HepG2 (cell line): ENCODE data around the gene CARD19. TPM values are rescaled to one million over a fixed set of nuclear protein-coding genes. Genes with fewer than 3 reads are reported as not detected.

Experiments used
- ATAC-seq: fragments of 200-7000 bp; cut with Tn5 transposase; 3 replicates; pipeline ENCODE4 v1.9.1; 2020; ENCODE audit warnings: mild to moderate bottlenecking, moderate library complexity
- BruUV-seq: library from RNA; stranded (reverse); fragments of 400-500 nt; replicated peaks from 2 replicates; lab custom pipeline; 2021; lab: Mats Ljungman, UMichigan
- CTCF ChIA-PET: fragments of 300-600 bp; formaldehyde crosslinking; extraction: SDS; loops from one replicate; lab custom pipeline; 2021; ENCODE audit warnings: low total read pairs, inconsistent platforms, low intra/inter-chr PET ratio; lab: Yijun Ruan, JAX
- POLR2A ChIA-PET: fragments of 350-600 bp; sonication (Branson Sonifier 250); formaldehyde crosslinking; loops from one replicate; lab custom pipeline; 2020; ENCODE audit warnings: antibody characterized with exemption, inconsistent platforms; lab: Yijun Ruan, JAX
- DNase-seq: peaks from one replicate; pipeline ENCODE4 v3.0.0-alpha.2; 2015; ENCODE audit warnings: low spot score
- FAIRE-seq: peaks from 3 replicates; lab custom pipeline; 2011; peaks lifted over from hg19 to GRCh38; lab: Jason Lieb, UNC
- H2AFZ ChIP-seq: one replicate; pipeline ENCODE4 v1.6.1; 2011; ENCODE audit warnings: low read length, inconsistent platforms
- H3K27ac ChIP-seq: fragments of 300-600 bp; 3 replicates; pipeline ENCODE4 v1.8.0; 2011; ENCODE audit warnings: mixed run types, mild to moderate bottlenecking, mixed read lengths, low read length, inconsistent platforms; ENCODE audit not compliant: insufficient read depth; ENCODE audit errors: extremely low read length
- H3K27me3 ChIP-seq, 2 experiments: fragments of 200-600 bp in 1 of 2; 2 replicates in 1 of 2; 3 replicates in 1 of 2; pipeline versions ENCODE4 v1.6.0 to v1.8.0; 2011; ENCODE audit warnings: low read length in 2 of 2, mild to moderate bottlenecking in 2 of 2, moderate library complexity in 2 of 2, inconsistent platforms in 1 of 2; ENCODE audit not compliant: insufficient read depth in 2 of 2, control insufficient read depth in 1 of 2
- H3K36me3 ChIP-seq, 2 experiments: fragments of 200-600 bp in 1 of 2; replicated peaks in 1 of 2; 2 replicates in 1 of 2; 3 replicates in 1 of 2; pipeline versions ENCODE4 v1.5.1 to v1.8.0; 2011; ENCODE audit warnings: low read length in 2 of 2, inconsistent platforms in 1 of 2; ENCODE audit not compliant: insufficient read depth in 2 of 2, control insufficient read depth in 1 of 2
- H3K4me1 ChIP-seq: 2 replicates; pipeline ENCODE4 v1.5.1; 2012; ENCODE audit warnings: low read length, inconsistent platforms; ENCODE audit not compliant: insufficient read depth
- H3K4me2 ChIP-seq: 2 replicates; pipeline ENCODE4 v1.6.0; 2011; ENCODE audit warnings: low read depth, low read length, inconsistent platforms
- H3K4me3 ChIP-seq, 3 experiments: fragments of 200-600 bp in 1 of 3; sonication (generic), shearing (Covaris generic) in 1 of 3; replicated peaks in 1 of 3; 2 replicates each; pipeline ENCODE4 v1.5.1; 2011 to 2016; ENCODE audit warnings: low read length in 3 of 3, inconsistent platforms in 2 of 3, low read depth in 2 of 3, mild to moderate bottlenecking in 2 of 3, control low read depth in 1 of 3, mixed read lengths in 1 of 3; ENCODE audit not compliant: insufficient read depth in 1 of 3
- H3K79me2 ChIP-seq: one replicate; pipeline ENCODE4 v1.6.1; 2011; ENCODE audit warnings: low read length, inconsistent platforms; ENCODE audit not compliant: insufficient read depth
- H3K9ac ChIP-seq: 2 replicates; pipeline ENCODE4 v1.6.0; 2011; ENCODE audit warnings: mild to moderate bottlenecking, low read depth, low read length, inconsistent platforms; ENCODE audit not compliant: insufficient read depth
- H3K9me3 ChIP-seq: 2 replicates; pipeline ENCODE4 v1.5.1; 2012; ENCODE audit warnings: mild to moderate bottlenecking, low read length
- H4K20me1 ChIP-seq: 2 replicates; pipeline ENCODE4 v1.6.0; 2011; ENCODE audit warnings: inconsistent platforms, mild to moderate bottlenecking, low read length, moderate library complexity; ENCODE audit not compliant: insufficient read depth
- AHR ChIP-seq: IDR thresholded peaks from 2 replicates; pipeline ENCODE4 v1.6.1; 2018; ENCODE audit warnings: missing genetic modification reagents, missing compliant biosample characterization
- ATAD3A ChIP-seq: sonication (generic); formaldehyde crosslinking; IDR thresholded peaks from 2 replicates; pipeline ENCODE4 v1.4.0; 2020; ENCODE audit warnings: missing genetic modification reagents
- ATM ChIP-seq: fragments of 450-650 bp; IDR thresholded peaks from 2 replicates; pipeline ENCODE4 v1.7.1; 2017; ENCODE audit warnings: mild to moderate bottlenecking, borderline replicate concordance
- ATRX ChIP-seq: sonication (generic); formaldehyde crosslinking; IDR thresholded peaks from 2 replicates; pipeline ENCODE4 v1.4.0; 2020; ENCODE audit warnings: missing genetic modification reagents, borderline replicate concordance
- FOSL1 ChIP-seq: sonication (generic); formaldehyde crosslinking; IDR thresholded peaks from 2 replicates; pipeline ENCODE4 v1.9.0; 2021; ENCODE audit warnings: missing genetic modification reagents, borderline replicate concordance
- FOSL2 ChIP-seq: sonication (generic); formaldehyde crosslinking; IDR thresholded peaks from 2 replicates; pipeline ENCODE4 v1.4.0; 2020; ENCODE audit warnings: missing genetic modification reagents
- GPN1 ChIP-seq: sonication (generic); formaldehyde crosslinking; IDR thresholded peaks from 2 replicates; pipeline ENCODE4 v1.5.1; 2020; ENCODE audit warnings: missing genetic modification reagents, borderline replicate concordance
- GTF2F1 ChIP-seq: fragments of 150-350 bp; IDR thresholded peaks from 2 replicates; pipeline ENCODE4 v1.6.1; 2014; ENCODE audit warnings: low read length
- HMGA1 ChIP-seq: sonication (generic); formaldehyde crosslinking; conservative IDR thresholded peaks from 2 replicates; pipeline ENCODE4 v1.4.0; 2020; ENCODE audit warnings: missing genetic modification reagents
- RBM22 ChIP-seq: fragments of 200-400 bp; formaldehyde crosslinking; optimal IDR thresholded peaks from 2 replicates; pipeline ENCODE3; 2017; ENCODE audit warnings: mild to moderate bottlenecking, low read length, moderate library complexity
- RFX3 ChIP-seq: IDR thresholded peaks from 2 replicates; pipeline ENCODE4 v1.6.1; 2016; ENCODE audit warnings: missing biosample characterization, missing genetic modification reagents
- SIN3A ChIP-seq: IDR thresholded peaks from 2 replicates; pipeline ENCODE4 v1.6.1; 2011; ENCODE audit warnings: low read depth, mild to moderate bottlenecking, control low read depth, low read length, borderline replicate concordance
- YEATS2 ChIP-seq: sonication (generic); formaldehyde crosslinking; IDR thresholded peaks from 2 replicates; pipeline ENCODE4 v1.4.0; 2020; ENCODE audit warnings: missing genetic modification reagents, borderline replicate concordance
- ZFP36L2 ChIP-seq: sonication (generic); formaldehyde crosslinking; IDR thresholded peaks from 2 replicates; pipeline ENCODE4 v1.4.0; 2020; ENCODE audit warnings: missing genetic modification reagents
- ZNF510 ChIP-seq: sonication (generic); formaldehyde crosslinking; IDR thresholded peaks from 2 replicates; pipeline ENCODE4 v1.4.0; 2020; ENCODE audit warnings: low read depth, mild to moderate bottlenecking, missing genetic modification reagents
- ZNF670 ChIP-seq: sonication (generic); formaldehyde crosslinking; IDR thresholded peaks from 2 replicates; pipeline ENCODE4 v1.8.0; 2022; ENCODE audit warnings: mild to moderate bottlenecking, missing genetic modification reagents, borderline replicate concordance
- WGBS: methylation state at CpG from one replicate; pipeline ENCODE4 v1.1.6; 2017; ENCODE audit warnings: low lambda C conversion rate; 5-methylcytosine and 5-hydroxymethylcytosine counted together
- in situ Hi-C: cut with HindIII; loops from 2 replicates; pipeline ENCODE4 v1.10.0; 2017; ENCODE audit warnings: low pct_unique_long_range_greater_than_20kb; ENCODE audit not compliant: extremely low pct_ligation_motif_present
- intact Hi-C: fragments of 100-400 bp; cut with micrococcal nuclease; formaldehyde crosslinking; loops from one replicate; pipeline ENCODE4 v1.10.0; 2022; ENCODE audit not compliant: unreplicated experiment
- polyA plus RNA-seq, 8 experiments: library from polyadenylated mRNA; depleted of rRNA in 3 of 8; stranded (reverse) in 7 of 8; unstranded in 1 of 8; fragments of >200 nt; fragmentation: Illumina TruSeq in 4 of 8; extraction: Trizol in 4 of 8; gene quantifications; 2 replicates each; pipeline versions ENCODE4 v1.2.1 to v1.2.3, GENCODE V29; 2011 to 2016; ENCODE audit warnings: low read depth in 4 of 8, missing spikeins in 1 of 8, mixed read lengths in 1 of 8; ENCODE audit not compliant: insufficient read depth in 1 of 8
- total RNA-seq, 5 experiments: library from RNA; depleted of rRNA; stranded (reverse); fragments of >200 nt; fragmentation: Illumina TruSeq; extraction: Trizol; gene quantifications; 2 replicates each; pipeline ENCODE4 v1.2.3, GENCODE V29; 2016; ENCODE audit warnings: low read depth in 1 of 5
- TF ChIP-seq, protein P1 (sequence below), 2 experiments: sonication (generic) in 1 of 2; formaldehyde crosslinking in 1 of 2; IDR thresholded peaks; 2 replicates each; pipeline versions ENCODE4 v1.4.0 to v1.6.1; 2016 to 2020; ENCODE audit warnings: borderline replicate concordance in 1 of 2, low read depth in 1 of 2, mild to moderate bottlenecking in 1 of 2, missing genetic modification reagents in 1 of 2
- TF ChIP-seq, protein P2 (sequence below): sonication (generic); formaldehyde crosslinking; IDR thresholded peaks from 2 replicates; pipeline ENCODE4 v1.5.1; 2020; ENCODE audit warnings: mild to moderate bottlenecking, missing genetic modification reagents, borderline replicate concordance

CARD19 gene
- total and polyA plus RNA-seq, 2 of the 13 experiments (the other 11 are each of a cell fraction or from before 2014, with no cell fraction given) = 18.4 to 47.2 TPM

DNA sequence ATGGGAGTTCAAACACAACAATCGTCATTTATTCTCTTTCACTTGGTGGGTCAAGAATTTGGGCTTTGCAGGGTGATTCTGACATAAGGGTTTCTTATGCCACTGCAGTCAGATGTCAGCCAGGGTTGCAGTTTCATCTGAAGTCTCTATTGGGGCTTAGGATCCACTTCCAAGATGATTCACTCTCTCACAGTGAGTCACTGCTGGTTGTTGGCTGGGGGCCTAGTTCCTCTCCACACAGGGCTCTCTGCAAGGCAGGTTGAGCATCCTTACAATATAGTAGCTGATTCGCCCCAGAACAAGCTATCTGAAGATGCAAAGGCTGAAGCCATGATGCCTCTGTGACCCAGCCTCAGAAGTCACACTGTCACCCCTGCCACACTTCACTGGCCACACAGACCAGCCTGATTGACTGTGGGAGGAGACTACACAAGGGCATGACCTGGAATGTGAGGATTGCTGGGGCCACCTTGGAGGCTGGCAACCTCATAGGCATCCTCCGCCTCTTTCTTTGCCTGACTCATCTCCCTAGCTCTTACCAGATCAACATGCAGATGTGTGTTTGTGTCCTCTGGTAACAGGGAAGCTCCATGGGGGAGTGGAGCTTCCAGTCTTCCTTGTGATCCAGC, 4.5 kb upstream of the CARD19 start (continued):
- TF ChIP-seq, protein P1, sequence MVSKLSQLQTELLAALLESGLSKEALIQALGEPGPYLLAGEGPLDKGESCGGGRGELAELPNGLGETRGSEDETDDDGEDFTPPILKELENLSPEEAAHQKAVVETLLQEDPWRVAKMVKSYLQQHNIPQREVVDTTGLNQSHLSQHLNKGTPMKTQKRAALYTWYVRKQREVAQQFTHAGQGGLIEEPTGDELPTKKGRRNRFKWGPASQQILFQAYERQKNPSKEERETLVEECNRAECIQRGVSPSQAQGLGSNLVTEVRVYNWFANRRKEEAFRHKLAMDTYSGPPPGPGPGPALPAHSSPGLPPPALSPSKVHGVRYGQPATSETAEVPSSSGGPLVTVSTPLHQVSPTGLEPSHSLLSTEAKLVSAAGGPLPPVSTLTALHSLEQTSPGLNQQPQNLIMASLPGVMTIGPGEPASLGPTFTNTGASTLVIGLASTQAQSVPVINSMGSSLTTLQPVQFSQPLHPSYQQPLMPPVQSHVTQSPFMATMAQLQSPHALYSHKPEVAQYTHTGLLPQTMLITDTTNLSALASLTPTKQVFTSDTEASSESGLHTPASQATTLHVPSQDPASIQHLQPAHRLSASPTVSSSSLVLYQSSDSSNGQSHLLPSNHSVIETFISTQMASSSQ (IDR thresholded peaks at IDR 0.05; ENCODE audit: low read depth) = no peak
- TF ChIP-seq, protein P1 (CRISPR knock-in tag; IDR thresholded peaks at IDR 0.05; ENCODE audit: borderline replicate concordance) = no peak

DNA sequence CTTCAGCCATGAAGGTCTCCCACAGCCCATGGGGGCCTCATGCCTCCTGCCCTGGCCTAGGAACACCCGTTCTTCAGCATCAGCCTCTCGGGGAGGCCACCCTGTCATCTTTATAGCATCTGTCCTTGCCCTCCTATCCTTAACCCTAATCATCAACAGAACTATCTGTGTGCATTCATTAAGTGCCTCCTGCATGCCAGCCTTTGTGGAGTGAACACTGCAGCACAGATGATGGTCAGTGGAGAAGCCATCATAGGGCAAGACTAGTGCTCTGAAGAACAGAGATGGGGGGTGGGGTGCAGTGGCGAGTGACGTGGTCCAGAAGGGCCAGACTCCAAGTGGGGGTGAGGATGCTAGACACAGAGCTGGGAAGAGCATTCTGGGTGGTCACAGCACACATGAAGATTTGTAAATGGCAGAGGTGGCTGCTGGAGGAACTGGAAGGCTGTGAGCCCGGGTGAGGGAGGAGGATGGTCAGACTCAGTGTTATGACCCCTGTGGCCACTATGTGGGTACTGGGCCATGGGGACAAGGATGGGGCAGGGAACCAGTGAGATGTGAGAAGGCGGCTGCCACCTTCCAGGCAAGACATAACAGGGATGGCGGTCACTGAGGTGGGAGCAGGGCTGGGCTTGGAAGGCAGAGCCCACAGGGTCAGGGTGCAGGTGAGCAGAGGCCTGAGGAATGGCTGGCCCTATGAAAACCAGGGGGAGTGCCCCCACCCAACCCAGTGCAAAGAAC, 3.6 kb upstream of the CARD19 start:
- no peak for DNase-seq
- WGBS = 57% methylated on average over 7 of the region's 7 CpGs
- CTCF ChIA-PET = no interaction called here

More for the DNA sequence above, 3.6 kb upstream of the CARD19 start:
- H3K9me3 ChIP-seq = no peaks in the 10 kb centered on the region
- H2AFZ ChIP-seq = no peak overlapping the region
- H4K20me1 ChIP-seq = no peaks in the 10 kb centered on the region
- no peak overlapping the region for H3K9ac ChIP-seq
- ATAC-seq (no peak), FAIRE-seq (no peak)
- H3K4me1 ChIP-seq = peaks cover 62% of the 10 kb centered on the region
- H3K4me3 ChIP-seq = no peak overlapping the region
- peaks cover 1 to 5% of the 10 kb centered on the region in 2 experiments; a peak in 2 of 5 replicates for H3K27me3 ChIP-seq
- no peak overlapping the region for H3K27ac ChIP-seq
- H3K79me2 ChIP-seq = peaks cover 10% of the 10 kb centered on the region
- no TSS peak for BruUV-seq
- no peaks in the 10 kb centered on the region for H3K36me3 ChIP-seq
- no peak overlapping the region for H3K4me2 ChIP-seq
- TF ChIP-seq ATAD3A (no peak), ZNF670 (no peak), AHR (CRISPR knock-in tag) (no peak), ATM (no peak), SIN3A (no peak), FOSL2 (no peak), YEATS2 (CRISPR knock-in tag) (no peak), HMGA1 (CRISPR knock-in tag) (no peak), ZFP36L2 (CRISPR knock-in tag) (no peak), RBM22 (no peak), FOSL1 (CRISPR knock-in tag) (no peak), ZNF510 (no peak), ATRX (no peak), GPN1 (no peak), GTF2F1 (no peak), RFX3 (CRISPR knock-in tag) (no peak)
- TF ChIP-seq, protein P2, sequence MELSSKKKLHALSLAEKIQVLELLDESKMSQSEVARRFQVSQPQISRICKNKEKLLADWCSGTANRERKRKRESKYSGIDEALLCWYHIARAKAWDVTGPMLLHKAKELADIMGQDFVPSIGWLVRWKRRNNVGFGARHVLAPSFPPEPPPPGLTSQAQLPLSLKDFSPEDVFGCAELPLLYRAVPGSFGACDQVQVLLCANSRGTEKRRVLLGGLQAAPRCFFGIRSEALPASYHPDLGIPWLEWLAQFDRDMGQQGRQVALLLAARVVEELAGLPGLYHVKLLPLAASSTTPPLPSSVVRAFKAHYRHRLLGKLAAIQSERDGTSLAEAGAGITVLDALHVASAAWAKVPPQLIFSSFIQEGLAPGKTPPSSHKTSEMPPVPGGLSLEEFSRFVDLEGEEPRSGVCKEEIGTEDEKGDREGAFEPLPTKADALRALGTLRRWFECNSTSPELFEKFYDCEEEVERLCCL (CRISPR knock-in tag) = no peak
- TF ChIP-seq, all 625 proteins: peak for 0
- intact Hi-C loops = loop anchor here (1.0 kb wide), 1 partner anchor 31 kb away; no protein-coding TSS in a partner anchor
- POLR2A ChIA-PET = no interaction called here
- in situ Hi-C loops = no loop called here
